Natural killer cell (primary cell): ENCODE data around the gene CACNA1B. TPM values are rescaled to one million over a fixed set of nuclear protein-coding genes. Genes with fewer than 3 reads are reported as not detected.

Experiments used
- ATAC-seq, 3 donors: fragments of 150-1000 bp in 2 of 3; fragments of 200-7000 bp in 1 of 3; cut with Tn5 transposase; 1 replicate in 1 of 3; 2 replicates in 2 of 3; pipeline ENCODE4 v1.10.0; 2021; ENCODE audit warnings: mild to moderate bottlenecking in 2 of 3, moderate library complexity in 2 of 3
- DNase-seq, 2 donors: peaks; one replicate each; pipeline versions ENCODE4 v3.0.0 to v3.0.0-alpha.2; 2013 to 2021; ENCODE audit warnings: mixed read lengths in 1 of 2
- H3K27ac ChIP-seq: one replicate; pipeline ENCODE4 v1.5.1; 2013; ENCODE audit warnings: mild to moderate bottlenecking, low read length
- H3K27me3 ChIP-seq: one replicate; pipeline ENCODE4 v1.6.1; 2013; ENCODE audit warnings: low read length; ENCODE audit not compliant: control insufficient read depth, insufficient read depth
- H3K36me3 ChIP-seq: one replicate; pipeline ENCODE4 v1.6.1; 2013; ENCODE audit warnings: low read length; ENCODE audit not compliant: control insufficient read depth, insufficient read depth
- H3K4me1 ChIP-seq: one replicate; pipeline ENCODE4 v1.6.1; 2013; ENCODE audit warnings: low read length; ENCODE audit not compliant: control insufficient read depth, insufficient read depth
- H3K4me3 ChIP-seq: one replicate; pipeline ENCODE4 v1.5.1; 2013; ENCODE audit warnings: low read length
- H3K9me3 ChIP-seq: one replicate; pipeline ENCODE4 v1.6.1; 2013; ENCODE audit warnings: low read length; ENCODE audit not compliant: control insufficient read depth, insufficient read depth
- H3K27ac Mint-ChIP-seq, 2 donors: one replicate each; pipeline ENCODE4 v1.8.0; 2022; ENCODE audit warnings: mild to moderate bottlenecking in 2 of 2, mixed read lengths in 2 of 2, moderate library complexity in 1 of 2
- H3K27me3 Mint-ChIP-seq, 2 donors: one replicate each; pipeline ENCODE4 v1.8.0; 2022; ENCODE audit warnings: low read depth in 2 of 2, mixed read lengths in 2 of 2
- H3K36me3 Mint-ChIP-seq: one replicate; pipeline ENCODE4 v1.8.0; 2022; ENCODE audit warnings: mixed read lengths
- H3K4me1 Mint-ChIP-seq, 2 donors: one replicate each; pipeline ENCODE4 v1.8.0; 2022; ENCODE audit warnings: mixed read lengths in 2 of 2
- H3K4me3 Mint-ChIP-seq: one replicate; pipeline ENCODE4 v1.8.0; 2022; ENCODE audit warnings: mild to moderate bottlenecking, moderate library complexity, mixed read lengths
- H3K9me3 Mint-ChIP-seq, 2 donors: one replicate each; pipeline ENCODE4 v1.8.0; 2022; ENCODE audit warnings: mixed read lengths in 2 of 2
- CTCF ChIP-seq: fragments of 200-600 bp; IDR thresholded peaks from one replicate; pipeline ENCODE4 v1.8.0; 2022; ENCODE audit warnings: antibody characterized with exemption
- WGBS: methylation state at CpG from one replicate; pipeline ENCODE4 v1.1.7; 2013; ENCODE audit warnings: missing lambda C conversion rate; ENCODE audit not compliant: insufficient coverage; 5-methylcytosine and 5-hydroxymethylcytosine counted together
- intact Hi-C: fragments of 100-400 bp; cut with micrococcal nuclease; formaldehyde crosslinking; loops from one replicate; pipeline ENCODE4 v1.14.2; 2022
- total RNA-seq, 4 donors: library from RNA; stranded (reverse); fragments of 120-200 nt in 1 of 4; gene quantifications; one replicate each; pipeline versions ENCODE4 v1.2.3 to v1.2.4, GENCODE V29; 2013 to 2022

CACNA1B gene
- total RNA-seq, 3 donors from 2014 or later (not counting 1 experiment from before 2014, with no cell fraction given) = 0.07 TPM; not detected in 2

- intact Hi-C loops = no loop called here
- H3K4me3 ChIP-seq = no peak overlapping the region
- H3K9me3 Mint-ChIP-seq = no peaks in the 10 kb centered on the region
- no peaks in the 10 kb centered on the region for H3K9me3 ChIP-seq
- 78% methylated on average over 14 of the region's 14 CpGs for WGBS
- H3K27me3 Mint-ChIP-seq = peaks cover 0 to 3% of the 10 kb centered on the region in 2 donors
- H3K27ac ChIP-seq = no peak overlapping the region
- no peak overlapping the region for H3K27ac Mint-ChIP-seq
- no peaks in the 10 kb centered on the region for H3K27me3 ChIP-seq
- ATAC-seq (no peak), DNase-seq (no peak)
- TF ChIP-seq CTCF = no peak
- no peaks in the 10 kb centered on the region for H3K36me3 ChIP-seq
- H3K4me3 Mint-ChIP-seq = no peak overlapping the region
- H3K36me3 Mint-ChIP-seq = no peaks in the 10 kb centered on the region
- peaks cover 0 to 5% of the 10 kb centered on the region in 2 donors for H3K4me1 Mint-ChIP-seq
- no peaks in the 10 kb centered on the region for H3K4me1 ChIP-seq
These were observed 239.6 kb downstream of the CACNA1B start for GRCh38 chr9:138117101-138117750.

GRCh38 chr9:138117836-138118235 is 240.3 kb downstream of the CACNA1B start:
- ATAC-seq (no peak), DNase-seq (no peak)
- no peaks in the 10 kb centered on the region for H3K36me3 Mint-ChIP-seq
- H3K36me3 ChIP-seq = no peaks in the 10 kb centered on the region
- H3K27me3 ChIP-seq = no peaks in the 10 kb centered on the region
- peaks cover 0 to 4% of the 10 kb centered on the region in 2 donors for H3K27me3 Mint-ChIP-seq
- peaks cover 0 to 5% of the 10 kb centered on the region in 2 donors for H3K4me1 Mint-ChIP-seq
- no peak overlapping the region for H3K4me3 Mint-ChIP-seq
- no peaks in the 10 kb centered on the region for H3K9me3 Mint-ChIP-seq
- no peak for TF ChIP-seq CTCF
- no peaks in the 10 kb centered on the region for H3K9me3 ChIP-seq
- H3K4me3 ChIP-seq = no peak overlapping the region
- intact Hi-C loops = no loop called here
- H3K27ac ChIP-seq = no peak overlapping the region
- no peaks in the 10 kb centered on the region for H3K4me1 ChIP-seq
- WGBS = 74% methylated on average over 6 of the region's 6 CpGs
- no peak overlapping the region for H3K27ac Mint-ChIP-seq

- no peak overlapping the region for H3K4me3 ChIP-seq
- H3K36me3 ChIP-seq = no peaks in the 10 kb centered on the region
- H3K36me3 Mint-ChIP-seq = no peaks in the 10 kb centered on the region
- peaks cover 0 to 3% of the 10 kb centered on the region in 2 donors for H3K27me3 Mint-ChIP-seq
- H3K9me3 ChIP-seq = no peaks in the 10 kb centered on the region
- intact Hi-C loops = no loop called here
- H3K9me3 Mint-ChIP-seq = no peaks in the 10 kb centered on the region
- ATAC-seq (no peak), DNase-seq (no peak)
- H3K4me3 Mint-ChIP-seq = no peak overlapping the region
- H3K4me1 ChIP-seq = no peaks in the 10 kb centered on the region
- H3K27me3 ChIP-seq = no peaks in the 10 kb centered on the region
- H3K27ac ChIP-seq = no peak overlapping the region
- 92% methylated on average over 14 of the region's 14 CpGs for WGBS
- no peak for TF ChIP-seq CTCF
- peaks cover 0 to 5% of the 10 kb centered on the region in 2 donors for H3K4me1 Mint-ChIP-seq
- no peak overlapping the region for H3K27ac Mint-ChIP-seq
These were observed 241.1 kb downstream of the CACNA1B start for GRCh38 chr9:138118601-138119071.
